Loucy (cell line): Measurements from ENCODE around the gene SAP30.

ENCODE experiments used
- H2AFZ ChIP-seq: fragments of 200-600 bp; sonication (generic); 2 replicates; pipeline ENCODE4 v1.6.0; 2016; ENCODE audit warnings: antibody characterized with exemption, mild to moderate bottlenecking, low read length, moderate library complexity
- H3F3A ChIP-seq: fragments of 200-600 bp; 2 replicates; pipeline ENCODE4 v1.6.0; 2016; ENCODE audit warnings: antibody characterized with exemption, low read depth, mild to moderate bottlenecking
- H3K27me3 ChIP-seq: fragments of 200-600 bp; sonication (generic); 2 replicates; pipeline ENCODE4 v1.6.1; 2014; ENCODE audit warnings: low read length, mild to moderate bottlenecking; ENCODE audit not compliant: insufficient read depth, poor library complexity, severe bottlenecking
- H3K36me3 ChIP-seq: fragments of 200-600 bp; sonication (generic); 2 replicates; pipeline ENCODE4 v1.6.1; 2016; ENCODE audit warnings: low read length; ENCODE audit not compliant: insufficient read depth
- H3K4me1 ChIP-seq: fragments of 200-600 bp; sonication (generic); 2 replicates; pipeline ENCODE4 v1.5.1; 2014; ENCODE audit warnings: low read length, mild to moderate bottlenecking; ENCODE audit not compliant: insufficient read depth, poor library complexity, severe bottlenecking
- H3K4me2 ChIP-seq: fragments of 200-600 bp; sonication (generic); 2 replicates; pipeline ENCODE4 v1.6.0; 2014; ENCODE audit warnings: antibody characterized with exemption, low read length, low read depth, mild to moderate bottlenecking; ENCODE audit not compliant: poor library complexity, severe bottlenecking
- H3K4me3 ChIP-seq: fragments of 200-600 bp; sonication (generic); 2 replicates; pipeline ENCODE4 v1.5.1; 2014; ENCODE audit warnings: low read length, mild to moderate bottlenecking, mixed read lengths; ENCODE audit not compliant: poor library complexity, severe bottlenecking
- H3K79me2 ChIP-seq: fragments of 200-600 bp; sonication (generic); 2 replicates; pipeline ENCODE4 v1.6.1; 2014; ENCODE audit warnings: low read length; ENCODE audit not compliant: insufficient read depth
- H3K9ac ChIP-seq: fragments of 200-600 bp; sonication (generic); 2 replicates; pipeline ENCODE4 v1.6.0; 2014; ENCODE audit warnings: mild to moderate bottlenecking, low read depth, low read length, moderate library complexity; ENCODE audit not compliant: poor library complexity, severe bottlenecking
- H3K9me2 ChIP-seq: fragments of 200-600 bp; sonication (generic); replicated peaks from 2 replicates; pipeline ENCODE4 v1.6.1; 2016; ENCODE audit warnings: low read depth, low read length, mixed read lengths
- H3K9me3 ChIP-seq: fragments of 200-600 bp; sonication (generic); 2 replicates; pipeline ENCODE4 v1.6.1; 2014; ENCODE audit warnings: mild to moderate bottlenecking, antibody characterized with exemption, low read length, low read depth; ENCODE audit not compliant: insufficient read depth
- H4K20me1 ChIP-seq: fragments of 200-600 bp; sonication (generic); 2 replicates; pipeline ENCODE4 v1.6.0; 2014; ENCODE audit warnings: antibody characterized with exemption, low read length, mild to moderate bottlenecking; ENCODE audit not compliant: insufficient read depth, poor library complexity, severe bottlenecking
- CTCF ChIP-seq: fragments of 200-600 bp; sonication (generic); conservative IDR thresholded peaks from 2 replicates; pipeline ENCODE4 v1.5.1; 2014; ENCODE audit warnings: mild to moderate bottlenecking, antibody characterized with exemption, low read length
- EZH2phosphoT487 ChIP-seq: fragments of 200-600 bp; IDR thresholded peaks from 2 replicates; pipeline ENCODE4 v1.6.1; 2018; ENCODE audit warnings: antibody characterized with exemption, mild to moderate bottlenecking, moderate library complexity, borderline replicate concordance

SAP30 gene

GRCh38 chr4:173367285-173367684 lies 3.5 kb upstream of the SAP30 start:
- Histone ChIP-seq H3F3A (no peaks in the 10 kb centered on the region), H3K4me2 (peak overlapping the region; percentile 94), H3K4me1 (peaks cover 37% of the 10 kb centered on the region), H4K20me1 (peaks cover 4% of the 10 kb centered on the region), H3K79me2 (peaks cover 68% of the 10 kb centered on the region), H3K36me3 (no peaks in the 10 kb centered on the region), H2AFZ (no peak overlapping the region), H3K9me2 (no peaks in the 10 kb centered on the region), H3K9me3 (no peaks in the 10 kb centered on the region), H3K27me3 (no peaks in the 10 kb centered on the region), H3K4me3 (peak overlapping the region; percentile 98), H3K9ac (peak overlapping the region; percentile 98)
- TF ChIP-seq CTCF: no peak
- no peak for TF ChIP-seq EZH2phosphoT487

DNA sequence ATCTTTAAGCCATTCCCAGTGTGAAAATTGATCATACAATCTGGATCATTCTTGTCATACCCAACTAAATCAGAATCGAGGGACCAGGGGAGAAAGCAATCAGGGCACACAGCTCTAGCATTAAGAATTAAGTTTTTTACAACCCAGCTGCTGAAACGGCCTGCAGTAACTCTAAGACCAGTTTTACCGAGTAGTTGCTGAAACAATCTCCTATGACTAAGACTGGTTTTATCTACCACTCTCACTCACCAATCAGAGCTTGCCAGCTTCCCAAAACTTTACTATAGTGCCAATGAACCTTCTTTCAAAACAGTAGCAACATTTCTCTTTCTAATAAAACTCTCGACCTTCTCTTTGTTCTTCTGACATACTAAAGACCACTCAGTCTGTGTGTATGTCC lies 2.8 kb upstream of the SAP30 start:
- Histone ChIP-seq H3K9me2 (no peaks in the 10 kb centered on the region), H3K27me3 (no peaks in the 10 kb centered on the region), H3K4me2 (peak overlapping the region; percentile 94), H3K4me1 (peaks cover 40% of the 10 kb centered on the region), H3K9ac (peak overlapping the region; percentile 98), H3F3A (no peaks in the 10 kb centered on the region), H2AFZ (no peak overlapping the region), H4K20me1 (peaks cover 10% of the 10 kb centered on the region), H3K36me3 (no peaks in the 10 kb centered on the region), H3K4me3 (peak overlapping the region; percentile 98), H3K79me2 (peaks cover 75% of the 10 kb centered on the region), H3K9me3 (no peaks in the 10 kb centered on the region)
- TF ChIP-seq CTCF (no peak), EZH2phosphoT487 (no peak)

- Histone ChIP-seq H2AFZ (peak overlapping the region; percentile 87), H3K27me3 (no peaks in the 10 kb centered on the region), H3K9ac (peak overlapping the region; percentile 98), H3K9me3 (no peaks in the 10 kb centered on the region), H3K4me1 (peaks cover 51% of the 10 kb centered on the region), H3K36me3 (no peaks in the 10 kb centered on the region), H4K20me1 (peaks cover 29% of the 10 kb centered on the region), H3K9me2 (no peaks in the 10 kb centered on the region), H3K79me2 (peaks cover 86% of the 10 kb centered on the region), H3K4me3 (peak overlapping the region; percentile 98), H3F3A (no peaks in the 10 kb centered on the region), H3K4me2 (peak overlapping the region; percentile 94)
- TF ChIP-seq EZH2phosphoT487: no peak
Measured at GRCh38 chr4:173370130-173370476, 651 bp upstream of the SAP30 start.
